Globus pallidus (tissue), 1 donor: ENCODE measurements around the gene ZSCAN12.
"Not testable (repeated sequence)": the region's sequence is repeated elsewhere in the genome, so short reads cannot be mapped to it uniquely, and the experiment has no call there.

ENCODE experiments used
- DNase-seq: peaks from one replicate; pipeline ENCODE4 v3.0.0-alpha.2; 2015; ENCODE audit warnings: low spot score

Gene ZSCAN12

DNA sequence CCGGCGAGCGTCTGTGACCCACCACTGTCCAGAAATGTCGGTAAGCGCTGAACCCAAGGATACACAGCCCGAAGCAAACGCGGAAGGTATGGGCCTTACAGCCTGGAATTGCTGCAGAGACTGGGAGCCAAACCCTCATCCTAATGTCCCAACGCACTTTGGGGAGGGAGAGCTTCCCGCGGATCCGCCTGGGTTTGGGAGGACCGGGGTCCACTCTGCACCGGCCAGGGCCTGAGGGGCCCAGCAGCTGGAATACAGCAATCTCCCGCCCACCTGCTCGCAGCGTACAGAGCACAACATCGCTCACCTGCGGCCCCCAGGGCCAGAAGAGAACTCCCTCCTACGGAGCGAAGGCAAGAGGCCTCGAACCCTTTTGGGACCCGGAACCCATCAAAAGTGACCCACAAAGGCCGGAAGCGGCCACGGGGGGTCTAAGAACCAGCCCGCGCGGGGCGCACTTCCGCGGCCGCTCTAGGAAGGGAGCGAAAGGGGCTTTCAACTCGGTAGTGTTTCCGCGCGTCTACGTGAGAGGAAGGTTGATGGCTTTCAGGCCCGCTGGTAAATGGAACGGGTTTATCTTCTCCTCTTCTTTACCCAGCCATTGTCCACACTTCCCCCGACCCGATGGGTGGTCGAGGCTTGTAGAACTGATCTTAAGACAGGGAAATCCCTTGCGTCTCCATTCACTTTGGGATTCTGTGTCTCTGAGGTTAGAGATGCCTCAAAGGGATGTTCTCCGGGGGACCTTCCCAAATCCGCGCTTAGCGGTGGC is at the start of gene ZSCAN12:
Gene ZSCAN12, minus strand, starts transcription at position 398 of the 772 bp plus-strand sequence. CDS start 1,342 bp downstream, outside the sequence.
- peak; percentile 80 for DNase-seq

DNA sequence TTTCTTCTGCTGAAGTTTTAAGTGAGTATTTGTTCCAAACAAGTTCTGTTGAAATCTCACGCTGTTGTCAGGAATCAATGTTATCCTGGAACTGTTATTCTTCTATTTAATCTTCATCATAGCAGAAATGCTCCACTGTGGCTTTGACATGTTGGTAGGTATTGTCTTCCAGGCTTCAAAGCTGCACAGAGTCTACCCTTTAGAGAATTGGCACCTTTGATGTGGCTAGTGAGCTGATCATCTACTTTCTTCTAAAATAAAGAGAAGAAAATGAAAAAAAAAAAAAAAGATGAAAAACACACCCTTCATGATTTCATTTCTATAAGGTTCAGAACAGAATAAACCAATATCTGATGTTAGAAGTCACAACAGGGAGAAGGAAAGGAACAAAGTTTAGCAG is 49.5 kb upstream of the ZSCAN12 start:
- DNase-seq: no peak

DNA sequence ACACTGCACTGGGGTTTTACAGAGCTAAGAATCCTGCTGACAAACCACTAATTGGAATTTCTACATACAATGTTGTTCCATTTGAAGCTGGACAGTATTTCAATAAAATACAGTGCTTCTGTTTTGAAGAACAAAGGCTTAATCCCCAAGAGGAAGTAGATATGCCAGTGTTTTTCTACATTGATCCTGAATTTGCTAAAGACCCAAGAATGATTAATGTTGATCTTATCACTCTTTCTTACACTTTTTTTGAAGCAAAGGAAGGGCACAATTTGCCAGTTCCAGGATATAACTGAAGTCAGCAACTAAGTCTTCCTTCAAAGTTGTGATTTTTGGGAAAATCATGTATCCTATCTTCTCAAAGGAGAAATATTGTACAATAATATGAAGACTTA is 48.0 kb upstream of the ZSCAN12 start:
- not testable (repeated sequence) for DNase-seq

DNA sequence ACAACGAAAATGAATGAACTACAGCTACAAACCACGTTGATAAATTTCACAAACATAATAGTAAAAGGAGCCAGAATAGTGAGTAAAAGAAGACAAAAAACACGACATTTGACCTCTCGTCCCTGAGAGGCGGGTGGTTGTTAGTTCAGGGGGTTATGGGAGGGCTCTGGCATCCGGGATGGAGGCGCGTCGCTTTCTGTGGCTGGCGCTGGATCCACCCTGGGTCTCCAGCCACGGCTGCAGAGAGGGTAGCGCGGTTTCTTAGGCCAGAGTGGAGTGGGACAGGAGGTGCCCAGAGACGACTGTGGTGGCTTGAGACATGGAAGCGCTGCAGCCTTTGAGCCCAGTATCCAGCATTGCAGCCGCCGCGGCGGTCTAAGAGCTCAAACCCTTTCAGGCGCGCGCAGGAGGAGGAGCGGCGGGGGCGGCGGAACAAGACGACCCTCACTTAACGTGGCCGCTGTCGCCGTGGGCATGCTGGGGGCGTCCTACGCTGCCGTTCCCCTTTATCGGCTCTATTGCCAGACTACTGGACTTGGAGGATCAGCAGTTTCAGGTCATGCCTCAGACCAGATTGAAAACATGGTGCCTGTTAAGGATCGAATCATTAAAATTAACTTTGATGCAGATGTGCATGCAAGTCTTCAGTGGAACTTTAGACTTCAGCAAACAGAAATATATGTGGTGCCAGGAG is 47.4 kb upstream of the ZSCAN12 start:
- DNase-seq: no peak

DNA sequence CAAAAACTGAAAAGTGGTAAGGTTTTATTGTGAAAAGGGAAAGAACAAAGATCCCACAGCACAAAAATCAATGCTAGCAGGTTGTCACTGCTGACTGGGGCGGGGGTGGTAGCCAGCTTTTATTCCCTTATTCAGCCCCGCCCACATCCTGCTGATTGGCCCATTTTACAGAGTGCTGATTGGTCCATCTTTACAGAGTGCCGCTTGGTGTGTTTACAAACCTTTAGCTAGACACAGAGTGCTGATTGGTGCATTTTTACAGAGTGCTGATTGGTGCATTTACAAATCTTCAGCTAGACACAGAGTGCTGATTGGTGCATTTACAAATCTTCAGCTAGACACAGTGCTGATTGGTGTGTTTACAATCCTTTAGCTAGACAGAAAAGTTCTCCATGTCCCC is 45.2 kb upstream of the ZSCAN12 start:
- not testable (repeated sequence) for DNase-seq

DNA sequence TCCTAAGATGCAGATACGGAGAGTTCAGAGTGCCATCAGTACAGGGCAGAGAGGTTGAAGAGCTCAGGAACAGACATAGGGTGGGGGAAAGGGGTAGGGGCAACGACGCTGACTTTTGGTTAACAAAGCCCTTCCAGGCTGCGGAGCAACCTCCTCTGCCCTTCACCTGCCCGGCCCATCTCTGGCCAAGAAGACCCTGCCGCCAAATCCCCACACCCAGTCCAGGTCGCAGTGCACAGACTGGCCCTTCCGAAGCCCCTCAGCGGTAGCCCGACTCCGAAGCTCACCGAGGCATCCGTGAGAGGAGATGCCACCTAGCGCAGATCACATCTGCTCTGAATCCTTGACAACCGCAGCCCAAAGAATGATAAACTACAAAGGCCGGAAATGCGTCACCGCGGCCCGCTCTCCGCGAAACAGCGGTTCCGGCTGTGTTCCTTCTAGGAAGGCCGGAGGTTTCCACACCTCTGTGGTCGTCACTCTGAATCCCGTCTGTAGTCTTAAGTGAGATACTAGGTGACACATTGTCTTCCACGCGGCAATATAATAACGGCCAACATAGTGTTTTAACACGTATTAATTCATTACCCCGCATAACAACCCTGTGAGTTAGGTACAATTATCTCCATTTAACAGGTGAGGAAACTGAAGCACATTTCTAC is 43.7 kb upstream of the ZSCAN12 start, which contains the start of gene ZSCAN23:
Gene ZSCAN23, minus strand, starts transcription at position 380 of the 662 bp plus-strand sequence. CDS start 7,225 bp downstream, outside the sequence.
- peak; percentile 34 for DNase-seq

DNA sequence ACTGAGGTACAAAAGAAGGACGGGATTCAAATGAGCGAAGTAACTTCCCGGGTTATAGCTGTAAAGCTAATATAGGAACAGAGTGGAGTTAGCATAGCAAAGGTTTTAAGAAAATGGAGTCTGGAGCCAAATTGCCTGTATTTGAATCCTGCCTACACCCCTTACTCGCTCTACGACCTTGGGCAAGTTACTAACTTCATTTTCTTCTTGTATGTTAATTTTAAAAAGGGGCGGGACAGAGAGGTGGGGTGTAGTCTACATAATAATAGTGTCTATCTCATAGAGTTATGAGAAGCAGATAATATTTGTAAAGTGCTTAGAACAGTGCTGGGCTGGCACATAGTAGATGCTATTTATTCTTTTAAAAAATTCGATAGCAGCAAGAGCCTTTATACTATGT is 43.0 kb upstream of the ZSCAN12 start:
- no peak for DNase-seq

DNA sequence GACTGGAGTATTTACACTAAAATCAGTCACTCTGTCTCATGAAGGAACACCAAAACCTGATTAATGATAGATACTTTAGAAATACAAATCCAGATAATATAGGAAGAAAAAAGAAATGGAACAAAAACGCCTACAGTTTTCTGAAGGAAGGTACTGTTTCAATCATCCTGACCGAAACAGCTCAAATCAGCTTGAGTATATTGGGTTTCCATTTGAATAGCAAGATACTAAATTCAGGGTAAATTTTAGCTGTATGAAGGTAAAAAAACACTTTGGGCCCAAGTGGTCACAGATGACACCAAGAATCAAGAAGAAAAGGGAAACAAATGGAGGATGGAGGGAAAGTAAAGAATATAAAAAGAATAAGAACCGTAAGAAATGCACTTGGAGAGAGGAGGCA is 36.9 kb upstream of the ZSCAN12 start:
- no peak for DNase-seq

DNA sequence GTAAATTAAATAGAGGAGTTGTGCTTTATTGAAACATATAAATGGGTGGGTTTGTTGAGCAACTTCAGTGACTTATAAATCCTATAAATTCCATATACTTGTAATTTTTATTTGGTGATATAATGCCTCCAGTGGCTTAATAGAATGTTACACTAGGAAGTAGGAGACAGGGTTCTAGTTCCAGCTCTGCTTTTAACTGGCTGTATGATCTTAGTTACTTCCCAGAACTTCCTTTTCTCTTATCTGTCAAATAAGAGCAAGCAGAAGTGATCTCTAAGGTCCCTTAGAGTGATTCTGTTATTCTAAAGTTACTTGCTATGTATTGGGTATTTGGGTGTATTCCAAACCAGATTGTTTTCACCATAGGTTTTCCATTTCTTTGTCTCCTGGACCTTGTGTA is 33.6 kb upstream of the ZSCAN12 start:
- no peak for DNase-seq

DNA sequence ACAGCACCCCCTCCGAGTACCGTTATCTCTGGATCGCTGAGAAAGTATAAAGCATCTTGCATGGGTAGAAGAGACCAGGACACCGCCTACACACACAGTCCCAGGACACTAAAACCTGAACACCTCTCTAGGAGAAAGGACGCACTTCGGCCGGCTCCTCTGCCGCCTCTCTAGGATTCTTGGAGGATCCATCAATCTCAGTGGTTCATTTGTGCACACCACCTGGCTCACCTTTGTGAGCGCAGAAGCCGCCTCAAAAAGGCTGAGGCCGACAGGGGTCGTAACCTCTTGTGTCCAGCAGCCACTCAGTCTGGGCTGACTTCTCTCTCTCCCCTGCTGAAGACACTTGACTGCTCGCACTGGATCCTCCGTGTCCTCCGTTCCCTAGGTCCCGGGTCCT is 30.2 kb upstream of the ZSCAN12 start:
- no peak for DNase-seq

DNA sequence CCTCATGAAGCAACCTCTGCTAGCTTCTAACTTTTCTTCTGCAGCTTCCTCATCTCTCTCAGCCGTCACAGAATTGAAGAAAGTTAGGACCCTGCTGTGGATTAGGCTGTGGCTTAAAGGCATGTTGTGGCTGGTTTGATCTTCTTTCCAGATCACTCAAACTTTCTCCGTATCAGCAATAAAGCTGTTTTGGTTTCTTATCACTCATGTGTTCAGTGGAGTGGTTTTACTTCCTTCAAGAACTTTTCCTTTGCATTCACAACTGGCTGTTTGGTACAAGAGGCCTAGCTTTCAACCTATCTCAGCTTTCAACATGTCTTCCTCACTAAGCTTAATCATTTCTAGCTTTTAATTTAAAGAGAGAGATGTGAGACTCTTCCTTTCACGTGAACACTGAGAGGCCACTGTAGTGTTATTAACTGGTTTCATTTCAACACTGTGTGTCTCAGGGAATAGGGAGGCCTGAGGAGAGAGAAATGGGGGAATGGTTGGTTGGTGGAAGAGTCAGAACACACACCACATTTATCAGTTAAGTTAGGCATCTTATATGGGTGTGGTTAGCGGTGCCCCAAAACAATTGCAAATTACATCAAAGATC is 26.5 kb upstream of the ZSCAN12 start:
- no peak for DNase-seq

DNA sequence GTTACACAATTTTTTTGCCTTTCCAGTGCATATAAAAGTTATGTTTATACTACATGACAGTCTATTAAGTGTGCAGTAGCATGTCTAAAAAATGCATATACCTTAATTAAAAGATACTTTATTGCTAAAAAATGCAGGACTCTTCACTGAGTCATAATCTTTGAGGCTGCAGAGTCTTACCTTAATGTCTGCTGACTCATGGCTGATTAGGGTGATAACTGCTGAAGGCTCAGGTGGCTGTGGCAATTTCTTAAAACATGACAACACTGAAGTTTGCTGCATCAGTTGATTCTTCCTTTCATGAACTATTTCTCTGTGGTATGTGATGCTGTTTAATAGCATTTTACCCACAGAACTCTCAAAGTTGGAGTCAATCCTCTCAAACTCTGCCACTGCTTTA is 24.6 kb upstream of the ZSCAN12 start:
- no peak for DNase-seq

DNA sequence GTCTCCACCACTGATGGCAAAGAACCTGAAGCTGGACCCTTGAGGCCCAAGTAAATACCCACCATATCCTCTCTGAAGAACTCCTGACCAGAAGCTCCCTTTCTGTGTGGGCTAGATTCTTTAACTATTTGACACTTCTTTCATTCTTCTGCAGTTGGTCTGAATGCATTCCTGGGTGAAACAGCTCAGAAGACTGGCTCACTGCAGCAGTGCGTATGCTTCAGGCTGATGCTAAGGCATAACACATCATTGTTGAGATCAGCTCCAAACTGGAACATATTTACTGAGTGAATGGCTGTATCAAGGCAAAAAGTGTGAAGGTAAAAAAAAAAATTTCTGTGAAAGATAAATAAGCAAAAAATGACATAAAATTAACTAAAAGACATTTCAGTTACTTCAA is 24.0 kb upstream of the ZSCAN12 start:
- DNase-seq: no peak

DNA sequence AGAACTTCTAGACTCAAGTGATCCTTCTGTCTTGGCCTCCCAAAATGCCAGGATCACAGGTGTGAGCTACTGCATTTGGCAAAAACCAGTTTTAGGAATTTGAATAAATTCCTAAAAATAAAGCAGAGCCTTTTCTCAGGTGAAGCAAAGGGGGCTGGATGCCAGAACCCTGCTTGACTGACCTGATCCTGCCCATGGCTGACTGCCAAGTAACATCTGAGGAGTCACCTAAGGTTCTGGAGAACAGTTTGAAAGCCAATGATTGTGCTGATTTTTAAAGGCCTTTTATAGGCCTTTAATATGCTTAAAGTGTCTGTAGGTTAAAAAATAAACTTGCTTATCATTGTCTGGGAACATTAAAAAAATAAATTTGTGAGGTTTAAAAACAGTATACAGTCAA is 14.1 kb upstream of the ZSCAN12 start:
- DNase-seq: no peak

DNA sequence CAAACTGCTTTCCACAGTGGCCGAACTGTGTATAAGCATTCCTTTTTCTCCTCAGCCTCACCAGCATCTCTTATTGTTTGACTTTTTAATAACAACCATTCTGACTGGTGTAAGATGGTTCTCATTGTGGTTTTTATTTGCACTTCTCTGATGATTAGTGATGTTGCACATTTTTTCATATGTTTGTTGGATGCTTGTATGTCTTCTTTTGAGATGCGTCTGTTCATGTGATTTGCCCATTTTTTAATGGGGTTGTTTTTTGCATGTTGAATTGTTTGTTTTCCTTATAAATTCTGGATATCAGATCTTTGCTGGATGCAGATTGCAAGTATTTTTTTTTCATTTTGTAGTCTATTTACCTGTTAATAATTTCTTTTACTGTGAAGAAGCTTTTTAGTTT is 11.2 kb upstream of the ZSCAN12 start:
- no peak for DNase-seq

DNA sequence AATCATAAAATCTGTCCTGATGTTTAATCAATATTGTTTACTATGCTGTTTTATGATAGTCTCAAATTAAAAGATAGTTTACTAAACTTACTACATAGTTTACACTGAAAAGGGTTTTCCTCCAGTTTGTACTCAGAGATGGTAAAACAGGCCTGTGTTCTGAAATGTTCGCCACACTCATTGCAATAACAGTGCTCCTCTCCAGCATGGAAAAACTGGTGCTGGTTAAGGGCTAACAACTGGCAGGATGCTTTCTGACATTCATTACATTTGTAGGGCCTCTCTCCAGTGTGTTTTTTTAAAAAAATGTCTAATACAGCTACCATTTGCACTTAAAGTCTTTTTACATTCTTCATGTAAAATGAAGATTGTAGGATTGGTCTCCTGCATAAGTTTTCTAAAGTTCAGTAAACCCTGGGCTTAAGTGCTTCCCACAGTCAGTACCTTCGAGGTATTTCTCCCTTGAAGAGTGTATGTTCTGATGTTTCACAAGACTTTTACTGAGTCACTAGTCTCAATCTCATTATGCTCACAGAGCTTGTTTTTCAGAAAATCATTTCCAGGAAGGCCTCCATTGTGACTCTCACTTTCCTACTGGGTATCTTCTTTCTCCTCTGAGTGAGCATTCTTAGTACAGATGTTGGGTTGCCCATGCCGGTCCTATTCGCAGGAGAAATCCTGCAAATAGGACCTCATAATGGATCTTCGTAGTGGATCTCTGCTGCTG is 8.7 kb upstream of the ZSCAN12 start:
- DNase-seq: no peak

DNA sequence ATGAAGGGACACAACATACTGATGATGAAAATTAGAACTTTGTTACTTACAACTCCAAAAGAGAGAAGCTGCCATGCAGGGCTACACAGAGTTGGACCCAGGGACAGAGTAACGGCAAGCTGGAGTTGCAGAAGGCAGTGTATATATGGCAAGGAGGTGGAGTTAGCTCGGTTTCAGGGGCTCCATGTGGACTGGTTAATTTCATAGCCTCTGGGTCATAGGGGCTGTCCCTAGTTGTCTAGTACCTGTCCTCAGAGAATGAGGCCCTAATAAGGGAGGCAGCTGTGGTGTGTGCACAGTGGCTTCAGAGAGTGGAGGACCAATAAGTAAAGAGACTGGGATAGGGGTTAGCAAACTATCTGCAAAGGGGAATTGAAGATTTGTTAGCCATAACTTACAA is 7.9 kb upstream of the ZSCAN12 start:
- DNase-seq: no peak

DNA sequence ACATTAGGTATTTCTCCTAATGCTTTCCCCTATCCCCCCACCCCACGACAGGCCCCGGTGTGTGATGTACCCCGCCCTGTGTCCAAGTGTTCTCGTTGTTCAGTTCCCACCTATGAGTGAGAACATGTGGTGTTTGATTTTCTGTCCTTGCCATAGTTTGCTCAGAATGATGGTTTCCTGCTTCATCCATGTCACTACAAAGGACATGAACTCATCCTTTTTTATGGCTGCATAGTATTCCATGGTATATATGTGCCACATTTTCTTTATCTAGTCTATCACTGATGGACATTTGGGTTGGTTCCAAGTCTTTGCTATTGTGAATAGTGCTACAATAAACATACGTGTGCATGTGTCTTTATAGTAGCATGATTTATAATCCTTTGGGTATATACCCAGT is 4.4 kb upstream of the ZSCAN12 start:
- not testable (repeated sequence) for DNase-seq

DNA sequence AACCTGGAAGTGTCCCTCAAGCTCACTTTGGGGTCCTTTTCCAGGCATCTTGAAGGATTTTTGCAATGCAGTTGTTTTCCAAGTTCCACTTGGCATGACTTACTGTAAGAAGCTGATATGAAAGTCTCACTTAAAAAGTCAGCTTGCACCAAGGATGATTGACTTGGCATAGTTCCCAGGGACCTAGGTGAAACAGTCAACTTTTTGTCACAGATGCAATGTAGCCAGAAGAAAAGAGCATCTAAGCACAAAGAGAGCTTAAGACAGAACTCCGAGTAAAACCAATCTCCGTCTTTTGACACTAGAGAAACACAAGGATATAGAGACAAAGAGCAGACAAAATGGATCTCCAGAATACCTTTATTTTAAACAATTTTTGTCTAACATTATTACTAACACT is 2.6 kb upstream of the ZSCAN12 start:
- DNase-seq: no peak

DNA sequence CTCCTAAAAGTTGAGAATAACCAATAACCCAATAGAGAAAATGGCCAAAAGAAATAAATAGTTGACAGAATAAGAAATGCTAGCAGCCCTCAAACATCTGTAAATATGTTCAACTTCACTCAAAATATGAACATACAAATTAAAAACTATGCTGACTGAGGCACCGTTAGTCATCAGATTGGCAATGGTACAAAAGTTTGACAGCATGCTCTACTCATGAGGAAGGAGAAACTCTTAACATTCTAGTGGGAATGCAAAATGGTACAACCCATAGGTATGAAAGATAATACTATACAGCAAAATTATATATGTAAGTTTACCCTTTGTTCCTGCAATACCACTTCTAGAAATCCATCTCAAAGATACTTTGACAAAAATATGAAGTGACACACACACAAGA is 1.6 kb upstream of the ZSCAN12 start:
- DNase-seq: no peak

DNA sequence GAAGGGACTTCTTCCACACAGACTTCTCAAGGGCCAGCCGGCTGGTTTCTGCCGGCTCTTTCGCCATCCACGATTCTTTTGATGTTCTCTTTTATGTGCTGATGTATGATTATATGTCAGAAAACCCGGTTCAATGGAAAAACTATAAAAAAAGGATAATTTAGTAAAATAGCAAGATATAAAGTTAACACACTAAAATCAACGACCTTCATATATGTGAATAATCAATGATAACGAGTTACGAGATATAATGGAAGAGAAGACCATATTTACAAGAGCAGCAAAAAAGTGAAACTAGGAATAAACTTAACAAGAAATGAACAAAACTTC is 540 bp upstream of the ZSCAN12 start:
- DNase-seq: no peak

DNA sequence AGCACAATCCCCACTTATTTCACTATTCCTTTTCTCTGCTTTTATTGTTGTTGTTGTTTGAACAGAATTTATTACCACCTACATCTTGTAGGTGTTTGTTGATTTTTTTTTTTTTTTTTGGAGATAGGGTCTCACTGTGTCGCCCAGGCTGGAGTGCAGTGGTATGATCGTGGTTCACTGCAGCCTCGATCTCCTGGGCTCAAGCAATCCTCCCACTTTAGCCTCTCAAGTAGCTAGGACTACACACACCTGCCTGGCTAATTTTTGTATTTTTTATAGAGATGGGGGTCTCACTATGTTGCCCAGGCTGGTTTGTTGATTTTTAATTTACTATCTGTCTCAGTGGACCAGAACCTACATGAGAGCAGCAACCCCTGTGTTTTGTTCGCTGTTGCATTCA is 3.6 kb downstream of the ZSCAN12 start:
- DNase-seq: no peak
